HG02840 (cell line): Measurements from ENCODE around the gene PAX5.

Experiments used
- ATAC-seq: cut with Tn5 transposase; IDR thresholded peaks from one replicate; pipeline ENCODE4 v1.9.1; 2021; ENCODE audit warnings: mild to moderate bottlenecking, moderate library complexity, moderate number of reproducible peaks; ENCODE audit not compliant: unreplicated experiment, low FRiP score

The PAX5 gene

DNA sequence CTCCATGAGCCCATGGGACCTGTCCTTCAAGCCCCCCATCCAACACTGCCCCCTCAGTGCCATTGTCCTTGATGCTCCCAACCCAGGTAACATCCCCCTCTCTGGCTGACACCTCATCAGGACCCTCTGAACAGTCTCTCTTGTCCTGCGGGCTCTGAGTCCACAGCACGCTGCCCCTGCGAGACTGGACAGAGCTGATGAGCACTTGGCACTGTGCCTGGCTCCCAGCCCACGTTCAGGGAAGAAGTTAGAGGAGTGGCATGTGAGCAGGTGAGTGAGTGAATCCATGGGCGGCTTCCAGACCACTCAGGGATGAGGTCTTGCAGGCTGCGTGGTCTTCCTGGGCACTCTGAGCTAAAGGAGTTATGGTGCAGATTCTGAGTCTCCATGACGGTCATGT is 70.7 kb downstream of the PAX5 start:
- ATAC-seq = no peak

DNA sequence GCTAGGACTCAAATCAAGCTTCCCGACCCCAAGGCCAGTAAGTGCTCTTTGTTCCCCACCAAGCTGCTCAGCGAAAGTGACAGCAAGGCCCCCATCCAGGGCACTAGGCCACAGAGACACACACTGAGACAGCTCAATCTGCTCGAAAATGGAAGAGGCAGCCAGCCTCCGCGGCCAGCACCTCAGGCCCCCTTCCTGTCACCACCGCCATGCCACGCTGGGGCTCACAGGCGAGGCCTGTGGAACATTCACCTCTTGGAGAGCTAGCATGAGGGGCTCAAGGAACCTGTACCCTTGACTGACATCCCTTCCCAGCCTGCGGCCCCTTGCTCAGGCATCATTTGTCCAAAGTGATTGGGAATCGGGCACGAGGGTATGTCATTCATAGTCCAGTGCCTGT is 71.4 kb downstream of the PAX5 start:
- ATAC-seq = no peak

DNA sequence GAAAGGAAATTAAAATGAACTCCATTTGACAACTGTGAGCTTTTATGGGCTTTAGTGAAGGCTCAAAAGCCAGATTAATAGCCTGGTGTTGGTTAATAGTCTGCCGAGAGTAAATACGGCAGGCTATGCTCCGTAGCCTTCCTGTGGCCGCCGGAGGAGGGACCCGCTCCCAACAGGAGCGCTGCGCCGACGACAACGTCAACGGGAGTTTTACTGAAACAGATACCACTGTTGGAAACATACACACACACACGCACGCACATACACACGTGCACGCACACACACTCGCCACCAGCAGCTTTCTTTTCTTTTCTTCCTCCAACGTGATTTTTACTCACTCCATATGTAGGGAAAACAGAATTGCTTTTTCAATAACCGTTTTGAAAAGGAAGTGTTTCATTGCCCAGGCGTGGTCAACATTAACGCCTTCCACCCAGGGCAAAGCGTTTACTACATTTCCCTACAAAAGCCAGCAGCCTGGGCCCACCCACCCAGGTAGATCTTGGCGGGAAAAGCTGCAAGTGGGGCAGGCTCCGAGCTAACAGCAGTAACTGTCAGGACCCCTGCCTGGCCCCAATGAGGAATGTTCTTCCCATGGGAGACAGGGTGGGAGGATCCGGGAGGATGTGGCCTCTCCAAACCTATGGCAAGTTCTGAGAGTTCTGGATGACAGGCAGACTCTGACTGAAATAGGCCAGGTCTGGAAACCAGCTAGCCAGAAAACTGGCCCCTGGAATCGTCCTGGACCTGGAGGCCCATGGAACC is 72.3 kb downstream of the PAX5 start:
- no peak for ATAC-seq

DNA sequence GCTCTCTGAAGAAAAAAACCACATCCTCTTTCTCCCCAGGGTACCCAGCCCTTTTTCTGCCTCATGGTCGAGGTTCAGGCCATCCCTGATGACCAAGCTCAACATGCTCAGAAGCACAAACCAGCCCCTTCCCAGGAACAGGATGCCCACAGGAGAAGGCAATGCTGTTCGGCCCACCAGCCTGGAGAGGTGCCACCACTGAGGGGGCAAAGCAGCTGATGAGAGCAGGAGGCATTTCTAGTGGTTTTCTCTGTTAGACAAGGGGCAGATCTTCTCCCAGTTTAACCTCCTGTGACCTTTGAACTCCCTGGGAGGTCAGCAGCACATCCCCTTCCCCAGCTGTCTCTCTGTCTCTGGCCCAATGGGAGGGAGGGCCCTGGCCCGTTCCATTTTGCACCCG is 73.0 kb downstream of the PAX5 start:
- no peak for ATAC-seq

DNA sequence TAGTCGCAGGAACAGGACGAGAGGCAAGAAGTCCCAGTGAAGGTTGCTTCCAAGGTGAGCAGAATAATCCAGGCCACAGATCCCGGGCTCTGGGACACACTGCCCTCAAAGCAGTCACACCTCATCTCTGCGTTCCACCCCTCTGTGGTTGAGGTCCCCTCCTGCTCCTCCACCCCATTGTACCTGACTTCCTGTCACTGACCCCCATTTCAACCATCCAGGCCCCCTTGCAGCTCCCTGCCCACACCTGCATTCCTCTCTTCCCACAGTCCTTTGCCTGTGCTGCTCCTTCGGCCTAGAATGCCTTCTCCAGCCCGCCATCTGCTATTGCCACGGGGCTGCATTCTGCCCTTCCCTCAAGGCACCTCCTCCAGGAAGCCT is 73.5 kb downstream of the PAX5 start:
- ATAC-seq = no peak

DNA sequence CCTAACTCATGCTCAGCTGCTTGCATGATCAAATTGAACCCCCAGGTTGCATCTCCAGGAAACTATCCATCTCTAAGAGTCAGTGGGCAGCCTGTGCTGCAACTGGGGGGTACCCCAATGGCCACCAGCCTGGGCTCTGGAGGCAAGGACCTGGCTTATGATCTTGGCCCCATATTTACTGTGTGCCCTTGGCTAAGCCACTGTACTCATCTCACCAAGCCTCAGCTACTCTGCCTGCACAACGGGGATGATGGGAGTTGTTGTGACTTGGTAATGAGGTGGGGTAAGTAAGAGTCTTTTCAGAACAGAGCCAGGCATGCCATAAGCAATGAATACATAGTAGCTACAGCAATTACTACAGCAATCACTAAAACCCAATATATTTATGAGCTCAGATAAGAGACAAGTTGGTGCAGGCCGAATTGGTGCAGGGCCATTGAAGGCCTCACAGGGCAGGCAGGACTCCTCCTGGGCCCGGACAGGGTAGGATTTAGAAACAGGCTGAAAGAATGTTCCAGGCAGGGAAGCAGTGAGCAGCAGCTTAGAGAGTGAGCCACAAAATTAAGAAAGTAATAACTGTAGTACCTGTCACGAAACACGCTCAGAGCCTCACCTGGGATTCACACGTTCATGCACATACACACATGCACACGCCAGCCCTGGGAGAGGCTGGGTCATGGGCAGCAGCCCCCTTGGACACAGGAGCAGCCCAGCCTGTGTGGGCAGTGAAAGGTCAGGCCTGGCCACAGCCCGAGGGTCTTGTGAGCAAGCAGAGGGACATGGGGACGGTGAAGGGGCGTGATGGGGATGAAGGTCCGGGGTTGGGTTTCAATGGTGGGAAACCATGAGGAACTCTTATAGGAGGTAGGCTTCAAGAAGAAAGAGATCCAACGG is 74.1 kb downstream of the PAX5 start:
- no peak for ATAC-seq

DNA sequence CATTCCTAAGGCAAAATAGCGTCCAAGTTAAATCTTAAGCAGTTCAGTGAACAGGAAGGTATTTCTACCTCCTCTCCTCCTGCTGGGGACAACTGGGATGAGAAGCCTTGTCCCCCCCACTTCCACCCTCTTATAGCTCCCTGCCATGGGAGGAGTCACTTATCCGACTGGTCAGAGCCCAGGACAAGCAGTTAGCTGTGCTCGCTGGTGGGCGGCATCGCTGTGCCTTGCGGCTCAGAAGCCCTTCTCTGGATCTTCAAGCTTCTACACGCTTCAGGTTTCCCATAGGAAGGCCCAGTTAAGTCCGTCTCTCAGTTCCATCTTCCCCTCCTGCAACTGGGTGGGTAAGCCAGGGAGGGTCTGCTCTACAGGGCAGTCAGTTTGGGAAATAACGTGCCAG is 77.2 kb downstream of the PAX5 start:
- ATAC-seq = no peak

DNA sequence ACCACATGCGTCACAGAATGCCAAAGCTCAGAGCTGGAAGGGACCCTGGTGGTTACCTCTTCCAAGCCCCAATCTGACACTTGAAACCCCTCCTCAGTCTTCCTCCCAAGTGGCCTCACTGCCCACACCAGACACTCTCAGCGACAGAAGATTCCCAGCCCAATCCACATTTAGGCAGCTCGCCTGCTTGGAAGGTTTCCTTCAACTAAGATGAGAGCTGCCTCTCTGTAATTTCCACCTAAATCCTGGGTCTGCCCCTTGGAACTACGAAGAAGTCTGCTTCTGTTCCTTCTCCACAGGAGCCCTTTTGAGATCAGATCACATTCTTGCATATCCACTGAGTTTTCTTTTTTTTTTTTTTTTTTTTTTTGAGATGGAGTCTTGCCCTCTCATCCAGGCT is 83.7 kb downstream of the PAX5 start:
- no peak for ATAC-seq

DNA sequence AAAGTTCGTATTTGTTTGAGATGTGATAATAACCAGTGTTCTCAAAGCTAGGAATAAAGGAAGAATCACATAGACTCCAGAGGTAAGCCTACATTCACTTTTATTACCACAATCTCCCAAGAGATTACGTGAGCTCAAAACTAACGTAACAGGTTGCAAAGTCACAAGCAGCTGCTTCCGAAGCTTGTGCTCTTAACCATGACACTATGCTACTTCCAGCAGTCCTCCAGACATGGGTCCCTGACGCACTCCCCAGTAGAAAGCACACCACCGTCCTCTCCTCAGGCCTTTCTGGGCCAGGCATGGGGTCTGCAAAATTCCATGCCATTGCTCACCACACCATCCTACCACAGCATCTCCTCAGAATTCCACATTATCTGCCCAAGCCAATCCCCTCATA is 84.6 kb downstream of the PAX5 start:
- no peak for ATAC-seq

DNA sequence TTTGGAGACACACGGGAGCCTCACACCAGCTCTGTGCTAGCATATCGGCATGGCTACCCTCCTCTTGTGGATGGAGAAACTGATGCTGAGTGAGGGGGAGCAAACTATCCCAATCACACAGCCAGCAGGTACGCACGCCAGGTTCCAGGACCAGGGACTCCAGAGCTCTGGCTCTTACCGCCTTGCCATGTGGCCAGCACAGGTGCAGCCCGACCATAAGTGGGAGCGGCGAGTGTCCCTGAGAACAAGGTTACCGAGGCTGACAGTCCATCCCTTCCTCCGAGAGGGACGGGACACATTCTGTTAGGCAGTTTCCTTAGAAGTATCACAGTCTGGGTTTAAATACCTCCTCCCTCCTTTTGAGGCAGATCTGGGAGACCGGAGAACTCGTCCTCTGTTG is 86.0 kb downstream of the PAX5 start:
- ATAC-seq = no peak

DNA sequence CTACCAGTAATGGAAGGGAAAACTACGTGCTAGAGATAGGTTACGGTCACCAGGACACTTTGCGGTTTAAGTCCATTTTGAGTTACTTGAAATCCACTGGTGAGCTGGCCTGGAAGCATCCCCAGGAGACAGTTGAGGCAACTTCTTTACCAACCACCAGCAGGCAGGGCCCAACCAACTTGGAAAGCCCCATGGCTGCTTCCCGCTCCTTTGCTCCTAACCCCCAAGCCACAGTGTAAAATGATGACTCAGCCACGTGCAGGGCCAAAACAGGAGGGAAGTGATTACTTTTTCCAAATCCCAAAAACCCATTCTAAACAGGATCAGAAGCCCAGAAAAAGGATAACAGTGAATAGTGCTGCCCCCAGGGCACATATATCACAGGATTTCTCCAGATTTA is 87.4 kb downstream of the PAX5 start:
- ATAC-seq = no peak

DNA sequence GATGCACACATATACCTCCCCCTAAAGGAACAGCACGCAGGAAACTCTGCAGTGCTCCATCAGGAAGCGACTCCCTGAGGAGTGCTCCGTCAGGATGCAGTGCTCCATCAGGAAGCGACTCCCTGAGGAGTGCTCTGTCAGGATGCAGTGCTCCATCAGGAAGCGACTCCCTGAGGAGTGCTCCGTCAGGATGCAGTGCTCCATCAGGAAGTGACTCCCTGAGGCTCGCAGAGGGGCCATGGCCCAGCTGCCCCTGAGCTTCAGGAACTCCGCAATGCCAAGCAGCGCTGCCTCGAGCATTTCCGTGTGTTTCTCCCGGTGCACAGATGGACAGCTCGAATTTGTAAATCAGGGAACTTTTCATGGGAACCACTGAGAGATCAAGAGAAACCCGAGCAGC is 88.1 kb downstream of the PAX5 start:
- no peak for ATAC-seq

DNA sequence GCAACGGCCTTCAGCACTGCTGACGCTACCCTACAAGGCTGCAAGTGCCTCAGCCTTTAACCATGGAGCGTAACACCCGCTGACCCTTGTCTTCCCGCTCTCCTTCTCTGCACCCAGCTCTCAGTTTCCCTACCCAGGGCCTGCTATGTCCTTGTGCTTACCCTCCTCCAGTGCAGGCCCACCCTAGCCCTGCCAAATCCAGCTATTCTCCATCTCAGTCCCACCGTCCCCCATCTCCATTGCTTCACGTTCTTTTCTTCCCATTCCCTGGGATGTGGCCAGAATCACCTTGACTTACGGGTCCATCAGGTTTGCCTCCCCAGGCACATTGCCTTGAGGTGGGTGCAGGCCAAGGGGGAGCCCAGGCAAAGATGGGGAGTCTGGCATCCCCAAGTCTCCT is 91.2 kb downstream of the PAX5 start:
- ATAC-seq = no peak

DNA sequence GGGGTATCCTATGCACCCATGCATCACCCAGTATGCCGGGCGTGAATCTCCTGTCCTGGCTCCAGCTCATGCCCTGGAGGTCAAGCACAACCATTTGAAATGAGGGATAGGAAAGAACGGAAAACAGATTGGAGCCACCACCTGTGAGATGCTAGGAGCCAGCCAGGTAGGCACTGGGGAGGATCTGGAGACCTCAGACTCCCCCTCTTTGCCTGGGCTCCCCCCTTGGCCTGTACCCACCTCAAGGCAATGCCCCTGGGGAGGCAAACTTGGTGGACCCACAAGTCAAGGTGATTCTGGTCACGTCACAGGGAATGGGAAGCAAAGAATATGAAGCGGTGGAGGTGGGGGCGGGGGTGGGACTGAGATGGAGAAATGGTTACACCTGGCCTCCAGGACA is 92.6 kb downstream of the PAX5 start:
- ATAC-seq = no peak

DNA sequence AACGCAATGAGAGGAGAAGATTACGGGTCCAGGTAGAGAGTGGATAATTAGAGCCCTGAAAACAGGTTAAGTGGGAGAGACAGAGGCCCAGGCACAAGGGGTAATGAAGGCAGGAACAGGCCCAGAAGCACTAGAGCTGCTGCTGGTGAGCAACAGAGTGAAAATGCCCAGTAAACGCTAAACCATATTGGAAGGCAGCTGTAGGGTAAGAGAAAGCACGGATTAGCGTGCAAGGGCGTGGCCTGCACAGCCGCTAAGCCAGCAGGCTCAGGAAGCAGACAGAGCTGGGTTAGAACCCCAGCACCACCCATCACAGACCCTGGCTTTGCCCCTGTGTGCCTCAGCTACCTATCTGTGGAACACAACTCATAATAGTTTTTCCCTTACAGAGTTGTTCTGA is 93.2 kb downstream of the PAX5 start:
- ATAC-seq = no peak

DNA sequence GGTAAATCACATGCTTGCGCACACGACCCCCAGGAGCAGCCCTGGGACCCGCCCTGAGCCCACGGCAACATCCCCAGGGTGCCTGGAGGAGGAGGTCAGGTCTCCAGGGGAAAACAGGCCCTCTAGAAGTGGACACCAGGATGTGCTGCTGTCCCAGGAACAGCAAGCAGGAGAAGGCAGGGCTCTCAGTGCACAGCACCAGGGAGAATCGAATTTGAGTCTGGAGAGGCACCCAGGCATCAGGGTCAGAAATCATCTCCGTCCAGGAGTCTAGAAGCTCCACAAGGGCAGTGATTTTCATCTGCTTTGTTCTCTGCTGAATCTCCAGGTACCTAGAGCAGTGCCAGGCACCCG is 93.6 kb downstream of the PAX5 start:
- no peak for ATAC-seq

DNA sequence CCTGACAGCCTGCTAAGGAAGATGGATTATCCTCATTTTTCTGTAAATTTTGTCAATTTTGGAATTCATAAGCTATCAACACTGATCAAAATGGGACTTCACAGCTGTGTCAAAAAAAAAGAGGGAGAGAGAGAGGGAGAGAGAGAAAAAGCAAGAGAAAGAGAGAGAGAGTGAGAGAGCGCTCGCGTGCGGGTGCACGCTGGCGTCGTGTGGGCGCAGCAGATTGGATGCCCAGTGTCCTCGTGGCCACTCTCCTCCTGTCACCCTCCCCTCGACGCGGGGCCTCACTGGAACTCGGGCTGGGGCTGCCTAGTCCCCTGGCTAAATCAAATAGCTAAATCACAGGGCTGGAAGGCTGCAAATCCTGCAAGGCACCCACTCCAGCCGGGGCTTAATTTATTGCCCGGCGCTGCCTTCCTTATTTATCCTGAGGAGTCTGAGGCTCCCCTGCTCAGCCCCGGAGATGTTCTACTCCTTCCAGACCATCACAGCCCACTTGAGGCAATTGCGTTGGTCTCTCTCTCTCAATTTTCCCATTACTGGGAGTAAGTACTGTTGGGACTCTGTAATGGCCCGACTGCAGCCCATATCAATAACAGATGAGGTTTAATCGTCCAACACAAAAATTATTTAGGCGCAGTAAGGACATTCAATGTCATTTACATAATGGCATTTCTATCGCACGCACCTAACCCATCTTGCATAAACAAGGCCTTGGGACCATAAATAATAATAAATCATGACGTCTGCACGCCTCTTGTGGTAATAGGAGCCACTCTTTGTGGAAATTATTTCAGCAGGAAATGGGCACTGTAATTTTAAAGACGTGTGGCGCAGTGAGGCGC is 94.2 kb downstream of the PAX5 start:
- ATAC-seq = no peak

DNA sequence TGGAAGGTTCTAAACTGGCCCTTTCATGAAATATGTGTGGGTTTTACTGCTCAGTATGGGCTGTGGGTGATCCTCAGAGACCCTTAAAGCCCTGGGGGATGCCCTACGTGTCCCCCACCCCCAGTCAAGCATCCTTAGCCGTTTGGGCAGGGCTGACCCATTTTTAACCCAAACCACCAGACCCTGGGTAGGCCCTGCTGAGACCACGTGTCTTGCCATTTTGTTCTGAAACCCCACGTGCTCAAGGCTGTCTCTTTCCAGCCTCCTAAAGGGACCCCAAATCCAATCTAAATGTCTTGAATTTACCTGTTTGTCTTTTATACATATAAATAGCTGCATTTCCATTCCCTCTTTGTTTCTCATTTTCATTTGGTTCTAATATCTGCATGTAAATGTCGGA is 94.9 kb downstream of the PAX5 start:
- no peak for ATAC-seq

DNA sequence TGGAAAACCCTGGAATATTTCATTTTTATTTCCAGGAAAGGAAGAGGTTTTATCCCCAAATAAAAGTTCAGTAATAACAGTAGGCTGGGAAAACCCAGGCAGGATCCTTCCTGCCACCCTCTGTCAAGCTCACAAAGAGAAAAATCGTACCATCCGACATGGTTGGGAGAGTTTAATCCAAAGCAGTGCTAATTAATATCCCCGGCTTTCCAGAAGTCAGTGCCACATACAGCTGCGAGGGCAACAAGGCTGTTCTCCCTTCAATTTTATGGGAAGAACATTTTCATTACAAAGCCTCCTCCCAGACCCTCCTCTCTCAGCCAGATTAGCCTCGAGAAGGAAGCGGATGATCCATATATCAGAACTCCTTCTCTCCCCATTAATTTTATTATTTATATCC is 95.5 kb downstream of the PAX5 start:
- ATAC-seq = no peak

DNA sequence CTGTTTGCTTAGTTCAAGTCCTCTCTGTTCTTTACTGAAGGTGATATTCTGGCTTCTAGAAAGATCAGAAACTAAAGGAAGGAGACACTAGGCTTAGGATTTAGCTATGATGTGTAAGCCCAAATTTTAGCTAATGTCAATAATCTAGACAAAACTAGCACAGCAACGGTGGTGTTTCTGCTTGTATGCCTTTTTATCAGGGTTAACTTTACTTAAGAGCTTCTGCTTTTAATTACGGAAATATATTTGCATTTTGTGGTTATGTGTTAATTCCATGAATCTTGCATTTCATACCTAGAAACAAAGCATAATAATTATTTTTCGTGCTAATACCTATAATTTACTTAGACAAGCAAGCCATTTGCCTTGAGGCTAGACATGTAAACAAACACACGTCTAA is 96.1 kb downstream of the PAX5 start:
- no peak for ATAC-seq

DNA sequence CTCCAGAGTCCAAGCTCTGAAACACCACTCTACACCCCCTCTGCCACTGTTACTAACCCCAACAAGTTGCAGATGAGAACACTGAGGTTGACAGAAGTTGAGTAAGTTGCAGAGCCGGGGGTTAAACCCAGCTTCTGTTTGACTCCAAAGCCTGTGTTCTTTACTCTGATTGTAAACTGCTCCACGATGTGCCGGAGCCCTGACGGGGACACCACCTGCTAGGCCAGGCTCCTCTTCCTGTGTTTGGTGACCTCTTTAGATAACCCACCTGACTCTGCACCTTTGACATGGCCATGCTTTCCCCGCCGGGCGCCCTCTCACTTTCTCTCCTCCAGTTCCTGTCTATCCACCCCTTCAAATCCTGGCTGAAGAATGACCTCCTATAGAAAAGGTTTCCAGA is 96.7 kb downstream of the PAX5 start:
- no peak for ATAC-seq
